HG03060 (cell line): Measurements from ENCODE around the gene NAXE.
"Not testable (repeated sequence)": the region's sequence is repeated elsewhere in the genome, so short reads cannot be mapped to it uniquely, and the experiment has no call there.

ENCODE experiments used
- ATAC-seq: cut with Tn5 transposase; IDR thresholded peaks from one replicate; pipeline ENCODE4 v1.9.1; 2021; ENCODE audit warnings: low read depth, moderate number of reproducible peaks; ENCODE audit not compliant: unreplicated experiment

The NAXE gene

GRCh38 chr1:156618853-156619581, 27.4 kb downstream of the NAXE start, which contains the start of gene HAPLN2:
Gene HAPLN2, plus strand, starts transcription at chr1:156619415. Its CDS starts 4,076 bp downstream, at chr1:156623491.
- ATAC-seq: no peak

GRCh38 chr1:156619582-156619955, 28.0 kb downstream of the NAXE start:
- ATAC-seq: no peak

- ATAC-seq: no peak
Measured at GRCh38 chr1:156622581-156623297, 31.2 kb downstream of the NAXE start.

GRCh38 chr1:156623946-156624813, 32.6 kb downstream of the NAXE start:
- no peak for ATAC-seq

- no peak for ATAC-seq
Measured at GRCh38 chr1:156624814-156625435, 33.3 kb downstream of the NAXE start.

GRCh38 chr1:156625436-156626078, 34.0 kb downstream of the NAXE start:
- ATAC-seq: no peak

GRCh38 chr1:156626079-156626438, 34.5 kb downstream of the NAXE start:
- no peak for ATAC-seq

GRCh38 chr1:156627313-156627880, 35.8 kb downstream of the NAXE start:
- ATAC-seq: no peak

GRCh38 chr1:156629823-156630449, 38.4 kb downstream of the NAXE start:
- ATAC-seq: no peak

- ATAC-seq: not testable (repeated sequence)
Measured at GRCh38 chr1:156631152-156631551, 39.6 kb downstream of the NAXE start.

GRCh38 chr1:156632355-156632754, 40.8 kb downstream of the NAXE start:
- ATAC-seq: no peak

GRCh38 chr1:156638189-156638985, 46.8 kb downstream of the NAXE start:
- no peak for ATAC-seq

GRCh38 chr1:156639601-156640101, 48.1 kb downstream of the NAXE start:
- no peak for ATAC-seq

- ATAC-seq: no peak
Measured at GRCh38 chr1:156640842-156641706, 49.5 kb downstream of the NAXE start.

GRCh38 chr1:156641761-156642264, 50.2 kb downstream of the NAXE start, which contains the start of gene BCAN:
Gene BCAN, plus strand, starts transcription at chr1:156642117. Its CDS starts 3,938 bp downstream, at chr1:156646055.
- ATAC-seq: no peak

- ATAC-seq: no peak
Measured at GRCh38 chr1:156642265-156643048, 50.9 kb downstream of the NAXE start.
